Astrocyte of the spinal cord (primary cell): ENCODE results near the gene PCBP4.

Experiments used
- DNase-seq: peaks from one replicate; pipeline ENCODE4 v3.0.0; 2011; ENCODE audit warnings: low read depth, low spot score
- H3K4me3 ChIP-seq: 2 replicates; pipeline ENCODE4 v1.5.1; 2011; ENCODE audit warnings: low read depth, mild to moderate bottlenecking, low read length, moderate library complexity
- in situ Hi-C: cut with HindIII; loops from 2 replicates; pipeline ENCODE4 v1.10.0; 2017; ENCODE audit warnings: low sequenced_read_pairs
- TF ChIP-seq, protein P1 (sequence below): IDR thresholded peaks from 2 replicates; pipeline ENCODE4 v1.5.1; 2012; ENCODE audit warnings: low read depth, mild to moderate bottlenecking, low read length, inconsistent platforms

Gene PCBP4

DNA sequence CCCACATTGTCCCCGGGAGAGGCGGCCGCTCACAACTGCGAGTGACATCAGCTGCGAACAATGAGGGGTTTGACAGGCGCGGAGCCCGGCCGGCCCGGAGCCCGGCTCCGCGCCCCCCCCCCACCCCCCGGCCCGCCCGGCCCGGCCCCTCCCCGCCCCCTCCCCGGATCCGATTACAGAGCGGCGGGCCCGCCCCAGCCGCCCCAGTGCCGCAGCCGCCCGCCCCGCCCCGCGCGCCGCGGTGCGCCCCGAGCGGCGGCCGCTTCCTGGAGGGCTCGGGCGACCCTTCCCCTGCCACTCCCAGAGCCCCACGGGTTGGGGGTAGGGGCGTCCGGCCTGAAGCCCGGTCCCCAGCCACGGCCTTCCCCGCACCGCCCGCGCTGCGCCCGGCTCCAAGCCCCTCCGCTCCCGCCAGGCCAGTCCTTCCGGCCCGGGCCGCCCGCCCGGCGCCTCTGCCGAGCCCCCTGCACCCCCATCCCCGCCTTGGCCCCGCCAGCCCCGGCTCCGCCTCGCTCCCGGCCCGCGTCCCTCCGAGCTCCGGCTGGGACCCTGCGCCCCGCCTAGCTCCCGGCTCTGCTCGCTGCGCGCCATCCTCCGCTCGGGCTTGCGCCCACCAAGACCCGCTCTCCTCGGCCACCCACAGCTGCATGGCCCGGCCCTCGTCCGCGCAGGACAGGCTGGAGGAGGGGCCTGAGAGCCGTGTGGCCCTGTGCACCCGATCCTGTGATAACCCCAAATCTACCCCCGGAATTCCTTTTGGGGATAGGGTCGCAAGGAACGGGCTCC is at the start of gene PCBP4:
Gene PCBP4 (minus strand): TSS at position 71 of the 786 bp plus-strand sequence. CDS start 6,214 bp downstream, outside the sequence.
- peak; percentile 22 for DNase-seq
- H3K4me3 ChIP-seq: peak within 1 kb of the TSS; percentile 70
- TF ChIP-seq, protein P1, sequence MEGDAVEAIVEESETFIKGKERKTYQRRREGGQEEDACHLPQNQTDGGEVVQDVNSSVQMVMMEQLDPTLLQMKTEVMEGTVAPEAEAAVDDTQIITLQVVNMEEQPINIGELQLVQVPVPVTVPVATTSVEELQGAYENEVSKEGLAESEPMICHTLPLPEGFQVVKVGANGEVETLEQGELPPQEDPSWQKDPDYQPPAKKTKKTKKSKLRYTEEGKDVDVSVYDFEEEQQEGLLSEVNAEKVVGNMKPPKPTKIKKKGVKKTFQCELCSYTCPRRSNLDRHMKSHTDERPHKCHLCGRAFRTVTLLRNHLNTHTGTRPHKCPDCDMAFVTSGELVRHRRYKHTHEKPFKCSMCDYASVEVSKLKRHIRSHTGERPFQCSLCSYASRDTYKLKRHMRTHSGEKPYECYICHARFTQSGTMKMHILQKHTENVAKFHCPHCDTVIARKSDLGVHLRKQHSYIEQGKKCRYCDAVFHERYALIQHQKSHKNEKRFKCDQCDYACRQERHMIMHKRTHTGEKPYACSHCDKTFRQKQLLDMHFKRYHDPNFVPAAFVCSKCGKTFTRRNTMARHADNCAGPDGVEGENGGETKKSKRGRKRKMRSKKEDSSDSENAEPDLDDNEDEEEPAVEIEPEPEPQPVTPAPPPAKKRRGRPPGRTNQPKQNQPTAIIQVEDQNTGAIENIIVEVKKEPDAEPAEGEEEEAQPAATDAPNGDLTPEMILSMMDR: no peak
- in situ Hi-C loops: no loop called here

DNA sequence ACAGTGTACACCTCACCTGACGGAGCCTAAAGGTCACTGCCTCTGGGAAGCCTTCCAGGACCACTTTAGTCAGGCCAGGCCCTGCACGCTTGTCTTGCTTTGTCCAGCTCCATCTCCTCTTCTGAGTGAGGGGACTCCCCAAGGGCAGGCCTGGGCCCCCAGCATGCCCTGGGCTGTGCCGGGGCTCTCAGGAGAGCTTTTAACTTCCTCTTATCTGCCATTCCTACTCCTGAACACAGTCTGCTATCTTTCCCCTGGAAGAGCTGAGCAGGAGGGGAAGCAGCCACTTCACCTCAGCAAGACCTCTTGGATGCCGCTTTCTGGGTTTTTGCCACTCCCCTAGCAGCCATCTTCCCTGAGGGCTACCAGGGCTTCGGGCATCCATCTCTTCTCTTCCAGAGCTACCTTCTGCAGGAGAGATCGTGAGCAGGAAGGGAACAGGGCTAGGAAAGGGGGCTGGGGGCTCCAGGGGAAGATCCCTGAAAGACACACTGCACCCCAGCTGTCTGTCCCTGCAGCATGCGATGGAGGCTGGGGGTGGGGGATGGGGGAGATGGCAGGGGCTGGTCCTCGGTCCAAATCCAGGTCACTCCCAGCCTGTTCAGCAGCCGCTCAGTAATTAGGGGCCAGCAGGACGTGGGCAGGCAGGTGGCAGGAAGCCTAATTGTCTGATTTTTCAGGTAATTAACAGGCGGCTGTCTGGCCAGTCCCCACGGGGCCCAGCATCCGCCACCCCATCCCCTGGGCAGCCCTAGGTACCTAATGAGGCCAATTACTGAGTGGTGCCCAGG is 48.4 kb upstream of the PCBP4 start:
- H3K4me3 ChIP-seq: no peak overlapping the region
- in situ Hi-C loops: no loop called here
- DNase-seq: no peak
- TF ChIP-seq, protein P1: no peak

DNA sequence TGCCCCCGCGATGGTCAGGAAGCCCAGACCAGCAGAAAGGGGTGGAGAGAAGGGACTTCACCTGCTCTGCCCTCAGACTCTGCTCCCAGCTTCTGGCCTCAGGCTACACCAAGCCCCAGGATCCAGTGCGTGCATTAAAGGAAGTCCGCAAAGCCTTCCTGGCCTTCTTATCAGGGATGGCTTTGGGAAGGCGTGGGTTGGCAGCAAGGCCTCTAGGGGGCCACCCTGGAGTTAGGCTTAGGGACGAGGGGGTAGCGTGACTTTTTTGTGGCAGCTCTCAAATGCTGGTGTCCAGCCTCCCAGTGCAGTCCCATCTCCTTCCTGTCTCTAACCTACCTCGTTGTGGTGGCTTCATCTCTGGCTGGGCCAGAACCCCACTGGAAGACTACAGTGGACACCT is 47.4 kb upstream of the PCBP4 start:
- TF ChIP-seq, protein P1: peak; percentile 44
- no peak overlapping the region for H3K4me3 ChIP-seq
- in situ Hi-C loops: no loop called here
- DNase-seq: no peak

DNA sequence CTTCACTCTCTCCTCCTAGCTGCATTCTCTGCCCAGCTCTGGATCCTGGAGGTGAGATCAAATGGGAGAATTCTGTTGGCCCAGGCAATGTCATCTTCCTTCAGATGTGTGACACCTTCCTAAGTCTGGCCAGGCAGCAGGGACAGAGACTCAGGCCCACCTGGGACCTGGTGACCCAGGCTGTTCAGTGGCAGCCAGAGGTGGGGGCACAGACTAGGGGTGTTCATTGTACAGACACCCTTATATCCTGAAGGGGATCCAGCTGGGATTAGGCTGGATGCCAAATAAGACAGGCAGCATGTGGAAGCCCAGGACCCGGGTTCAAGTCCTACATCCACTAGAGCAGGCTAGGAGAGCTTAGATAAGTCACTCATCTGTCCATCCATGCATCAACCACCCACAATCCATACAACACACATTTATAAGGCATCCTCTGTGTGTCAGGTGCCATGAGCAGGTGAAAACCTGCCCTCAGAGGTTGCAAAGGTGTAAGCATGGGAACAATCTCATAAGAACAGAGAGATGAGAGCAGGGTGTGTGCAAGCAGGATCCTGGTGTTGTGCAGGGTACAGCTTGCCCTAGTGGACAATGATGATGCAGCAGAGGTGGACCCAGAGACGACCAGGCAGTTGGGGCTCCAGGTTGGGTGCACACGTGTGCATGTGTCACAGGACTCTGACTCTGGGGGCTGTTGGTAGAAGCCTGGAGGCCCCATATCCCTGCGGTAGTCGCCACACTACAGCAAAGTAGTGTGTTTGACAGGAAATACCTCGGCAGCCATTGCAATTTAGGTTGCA is 46.7 kb upstream of the PCBP4 start:
- no peak overlapping the region for H3K4me3 ChIP-seq
- no peak for DNase-seq
- TF ChIP-seq, protein P1: no peak
- in situ Hi-C loops: no loop called here

DNA sequence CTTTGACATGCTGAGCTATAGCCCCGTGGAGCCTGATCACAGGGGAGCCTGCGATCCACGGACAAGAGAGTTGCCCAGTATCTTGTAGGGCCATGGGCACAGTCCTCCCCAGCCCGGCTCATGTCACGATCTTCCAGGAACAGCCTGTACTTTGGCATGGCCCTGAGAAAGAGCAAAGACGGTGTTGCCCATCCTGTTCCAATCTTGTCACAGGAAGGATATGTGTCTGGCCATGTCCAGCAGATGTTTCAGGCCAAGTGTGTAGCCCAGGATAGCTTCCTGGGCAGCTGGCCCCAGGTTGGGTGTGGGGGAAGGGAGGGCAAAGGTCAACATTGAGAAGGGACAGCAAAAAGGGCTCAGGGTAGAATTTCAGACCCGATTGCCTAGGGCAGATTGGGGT is 45.4 kb upstream of the PCBP4 start:
- in situ Hi-C loops: no loop called here
- TF ChIP-seq, protein P1: no peak

DNA sequence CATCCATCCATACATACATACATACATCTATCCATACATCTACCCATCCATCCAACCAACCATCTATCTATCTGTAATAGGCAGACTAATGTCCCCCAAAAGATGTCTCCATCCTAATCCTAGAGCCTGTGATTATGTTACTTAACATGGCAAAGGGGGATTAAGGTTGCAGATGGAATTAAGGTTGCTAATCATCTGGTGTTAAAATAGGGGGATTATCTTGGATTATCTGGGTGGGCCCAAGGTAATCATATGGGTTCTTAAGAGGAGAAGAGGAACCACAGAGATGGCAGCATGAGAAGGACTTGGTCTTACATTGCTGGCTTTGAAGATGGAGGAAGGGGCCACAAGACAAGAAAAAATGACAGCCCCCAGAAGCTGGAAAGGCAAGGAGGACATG is 43.2 kb upstream of the PCBP4 start:
- no peak overlapping the region for H3K4me3 ChIP-seq
- in situ Hi-C loops: no loop called here
- TF ChIP-seq, protein P1: no peak
- no peak for DNase-seq

More for the DNA sequence above, 45.4 kb upstream of the PCBP4 start:
- no peak for DNase-seq
- H3K4me3 ChIP-seq: no peak overlapping the region
